A549 (cell line): ENCODE measurements around the gene ANKRD27. TPM values are rescaled to one million over a fixed set of nuclear protein-coding genes. Genes with fewer than 3 reads are reported as not detected.
"Not testable (repeated sequence)": the region's sequence is repeated elsewhere in the genome, so short reads cannot be mapped to it uniquely, and the experiment has no call there.

ENCODE experiments used
- ATAC-seq, 2 experiments: fragments of 200-7000 bp in 1 of 2; fragments of >200 bp in 1 of 2; cut with Nextera tagmentation in 1 of 2; cut with Tn5 transposase in 1 of 2; 3 replicates each; pipeline versions ENCODE4 v1.8.0 to v1.9.1; 2018 to 2020; ENCODE audit warnings: mild to moderate bottlenecking in 1 of 2, moderate library complexity in 1 of 2
- CTCF ChIA-PET: fragments of 300-600 bp; sonication (Branson Sonifier 250); formaldehyde crosslinking; extraction: SDS; loops from one replicate; lab custom pipeline; 2021; ENCODE audit warnings: antibody characterized with exemption, inconsistent platforms; lab: Yijun Ruan, JAX
- POLR2A ChIA-PET: fragments of 350-600 bp; formaldehyde crosslinking; extraction: SDS; loops from one replicate; lab custom pipeline; 2021; ENCODE audit warnings: antibody characterized with exemption, inconsistent platforms; lab: Yijun Ruan, JAX
- DNase-seq, 2 experiments: peaks; one replicate each; pipeline versions ENCODE4 v3.0.0 to v3.0.0-alpha.2; 2011 to 2016; ENCODE audit warnings: low read depth in 1 of 2, low spot score in 1 of 2
- FAIRE-seq: peaks from 2 replicates; lab custom pipeline; 2011; peaks lifted over from hg19 to GRCh38; lab: Jason Lieb, UNC
- H3K27ac ChIP-seq, 2 experiments: fragments of >200 bp; sonication (Bioruptor Twin); formaldehyde crosslinking; 3 replicates each; pipeline ENCODE4 v1.5.1; 2016 to 2017
- H3K4me1 ChIP-seq: fragments of >200 bp; sonication (Bioruptor Twin); formaldehyde crosslinking; 3 replicates; pipeline ENCODE4 v1.6.1; 2016
- H3K4me2 ChIP-seq: fragments of >200 bp; sonication (Bioruptor Twin); formaldehyde crosslinking; 3 replicates; pipeline ENCODE4 v1.6.1; 2016
- H3K4me3 ChIP-seq: fragments of >200 bp; sonication (Bioruptor Twin); formaldehyde crosslinking; 3 replicates; pipeline ENCODE4 v1.5.1; 2016
- H3K9me3 ChIP-seq: fragments of >200 bp; sonication (Bioruptor Twin); formaldehyde crosslinking; 3 replicates; pipeline ENCODE4 v1.6.1; 2016
- BCL3 ChIP-seq: fragments of >200 bp; sonication (Bioruptor Twin); formaldehyde crosslinking; IDR thresholded peaks from 3 replicates; pipeline ENCODE4 v1.6.1; 2016
- BHLHE40 ChIP-seq: IDR thresholded peaks from 2 replicates; pipeline ENCODE4 v1.6.1; 2012; ENCODE audit warnings: low read depth, low read length, inconsistent platforms
- CBX2 ChIP-seq: fragments of 200-600 bp; sonication (generic); IDR thresholded peaks from 2 replicates; pipeline ENCODE4 v1.6.1; 2016; ENCODE audit warnings: low read depth, mild to moderate bottlenecking, borderline replicate concordance
- CHD4 ChIP-seq: fragments of 200-600 bp; sonication (generic); IDR thresholded peaks from 2 replicates; pipeline ENCODE4 v1.6.1; 2016; ENCODE audit warnings: antibody characterized with exemption, mild to moderate bottlenecking, borderline replicate concordance
- EHMT2 ChIP-seq: fragments of 200-600 bp; sonication (generic); IDR thresholded peaks from 2 replicates; pipeline ENCODE4 v1.6.1; 2016; ENCODE audit warnings: antibody characterized with exemption, low read depth, mild to moderate bottlenecking, moderate library complexity
- EP300 ChIP-seq, 2 experiments: fragments of >200 bp; sonication (Bioruptor Twin); formaldehyde crosslinking; IDR thresholded peaks; 2 replicates in 1 of 2; 3 replicates in 1 of 2; pipeline ENCODE4 v1.6.1; 2016 to 2017
- FOSB ChIP-seq: fragments of 250-450 bp; sonication (Bioruptor Pico); IDR thresholded peaks from 2 replicates; pipeline ENCODE4 v1.5.0; 2020; ENCODE audit warnings: mild to moderate bottlenecking, moderate library complexity
- FOXS1 ChIP-seq: fragments of 250-450 bp; sonication (Bioruptor Pico); IDR thresholded peaks from 2 replicates; pipeline ENCODE4 v1.5.0; 2020; ENCODE audit warnings: mild to moderate bottlenecking, moderate library complexity
- HDAC2 ChIP-seq: fragments of 200-600 bp; sonication (generic); IDR thresholded peaks from 2 replicates; pipeline ENCODE4 v1.6.1; 2016
- HES2 ChIP-seq: fragments of >200 bp; sonication (Bioruptor Twin); formaldehyde crosslinking; IDR thresholded peaks from 2 replicates; pipeline ENCODE4 v1.6.1; 2016
- HEYL ChIP-seq: fragments of 250-450 bp; sonication (Bioruptor Pico); IDR thresholded peaks from 2 replicates; pipeline ENCODE4 v1.8.0; 2021; ENCODE audit warnings: mild to moderate bottlenecking, moderate library complexity
- HMGXB4 ChIP-seq: fragments of 250-450 bp; sonication (Bioruptor Pico); IDR thresholded peaks from 2 replicates; pipeline ENCODE4 v1.5.0; 2021; ENCODE audit warnings: mild to moderate bottlenecking, moderate library complexity, borderline replicate concordance
- JUNB ChIP-seq: fragments of >200 bp; sonication (Bioruptor Twin); formaldehyde crosslinking; IDR thresholded peaks from 2 replicates; pipeline ENCODE4 v1.6.1; 2016
- KDM1A ChIP-seq: fragments of 200-600 bp; sonication (generic); IDR thresholded peaks from 2 replicates; pipeline ENCODE4 v1.6.1; 2016; ENCODE audit warnings: low read depth, mild to moderate bottlenecking
- KDM5A ChIP-seq: fragments of 200-600 bp; sonication (generic); IDR thresholded peaks from 2 replicates; pipeline ENCODE4 v1.6.1; 2016; ENCODE audit warnings: antibody characterized with exemption, mild to moderate bottlenecking
- MAFK ChIP-seq: fragments of 450-650 bp; IDR thresholded peaks from 2 replicates; pipeline ENCODE4 v1.6.1; 2014; ENCODE audit not compliant: partially characterized antibody
- MAX ChIP-seq: IDR thresholded peaks from 2 replicates; pipeline ENCODE4 v1.6.1; 2012
- MAZ ChIP-seq: fragments of 150-350 bp; IDR thresholded peaks from 2 replicates; pipeline ENCODE4 v1.6.1; 2014; ENCODE audit warnings: antibody characterized with exemption, low read depth, low read length, borderline replicate concordance
- POLR2A ChIP-seq: IDR thresholded peaks from 2 replicates; pipeline ENCODE4 v1.6.1; 2012; ENCODE audit warnings: mild to moderate bottlenecking, low read length
- POLR2AphosphoS2 ChIP-seq: conservative IDR thresholded peaks from 2 replicates; pipeline ENCODE4 v1.6.1; 2012; ENCODE audit warnings: low read length, improper control_type of control experiment, inconsistent platforms
- RAD21 ChIP-seq, 2 experiments: fragments of >200 bp in 1 of 2; sonication (Bioruptor Twin) in 1 of 2; formaldehyde crosslinking in 1 of 2; IDR thresholded peaks in 1 of 2; conservative IDR thresholded peaks in 1 of 2; 2 replicates in 1 of 2; 3 replicates in 1 of 2; pipeline ENCODE4 v1.6.1; 2012 to 2018; ENCODE audit warnings: inconsistent platforms in 1 of 2
- SMC3 ChIP-seq: fragments of >200 bp; sonication (Bioruptor Twin); formaldehyde crosslinking; IDR thresholded peaks from 3 replicates; pipeline ENCODE4 v1.6.1; 2018; ENCODE audit warnings: inconsistent platforms
- SREBF2 ChIP-seq: fragments of 450-650 bp; IDR thresholded peaks from 2 replicates; pipeline ENCODE4 v1.6.1; 2014; ENCODE audit warnings: mild to moderate bottlenecking, moderate library complexity
- ZC3H11A ChIP-seq: fragments of 450-650 bp; IDR thresholded peaks from 2 replicates; pipeline ENCODE4 v1.6.1; 2014; ENCODE audit warnings: antibody characterized with exemption, mild to moderate bottlenecking
- ZNF302 ChIP-seq: fragments of 250-450 bp; sonication (Bioruptor Pico); IDR thresholded peaks from 2 replicates; pipeline ENCODE4 v1.9.0; 2021; ENCODE audit warnings: inconsistent platforms, mild to moderate bottlenecking, moderate library complexity
- ZSCAN20 ChIP-seq: fragments of 250-450 bp; sonication (Bioruptor Pico); IDR thresholded peaks from 2 replicates; pipeline ENCODE4 v1.8.0; 2022; ENCODE audit warnings: mild to moderate bottlenecking, moderate library complexity
- WGBS: methylation state at CpG from one replicate; pipeline ENCODE4 v1.1.6; 2017; ENCODE audit errors: missing lambda C conversion rate; 5-methylcytosine and 5-hydroxymethylcytosine counted together
- polyA plus RNA-seq, 4 experiments: library from polyadenylated mRNA; depleted of rRNA in 3 of 4; stranded (reverse); fragments of >200 nt; fragmentation: RNase III in 1 of 4; extraction: RNeasy Plus Mini Kit Qiagen cat#74134 plus additional on column Dnase treatment in 1 of 4; gene quantifications; 2 replicates in 3 of 4; 3 replicates in 1 of 4; pipeline ENCODE4 v1.2.3, GENCODE V29; 2011 to 2017
- TF ChIP-seq, protein P1 (sequence below): fragments of 150-350 bp; IDR thresholded peaks from 2 replicates; pipeline ENCODE4 v1.6.1; 2014; ENCODE audit warnings: low read depth, mild to moderate bottlenecking, low read length
- TF ChIP-seq, protein P2 (sequence below): fragments of 250-450 bp; sonication (Bioruptor Pico); IDR thresholded peaks from 2 replicates; pipeline ENCODE4 v1.5.0; 2020; ENCODE audit warnings: low read depth, mild to moderate bottlenecking, moderate library complexity

Gene ANKRD27
- polyA plus RNA-seq, 2 of the 4 experiments (the other 2 are of a cell fraction), result 23.1 to 60.8 TPM

DNA sequence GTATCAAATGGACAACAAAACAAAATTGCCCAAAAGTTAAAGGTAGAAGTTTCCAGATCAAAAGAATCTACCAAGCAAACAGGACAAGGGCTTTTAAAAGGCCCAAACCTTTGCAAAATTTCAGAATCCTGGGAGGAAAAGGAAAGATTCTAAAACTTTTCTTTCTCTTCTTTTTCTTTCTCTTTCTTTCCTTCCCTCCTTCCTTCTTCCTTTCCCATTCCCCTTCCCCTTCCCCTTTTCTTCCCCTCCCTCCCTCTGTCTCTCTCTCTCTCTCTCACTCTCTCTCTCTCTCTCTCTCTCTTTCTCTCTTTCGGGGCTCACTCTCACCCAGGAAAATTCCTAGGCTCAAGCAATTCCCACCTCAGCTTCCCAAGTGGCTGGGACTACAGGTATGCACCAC is 98.2 kb downstream of the ANKRD27 start:
- H3K27ac ChIP-seq, result no peak overlapping the region
- H3K4me1 ChIP-seq, result peaks cover 6% of the 10 kb centered on the region
- DNase-seq (no peak), FAIRE-seq (no peak), ATAC-seq (no peak)
- WGBS, result 63% methylated on average over 1 of the region's 1 CpG
- H3K4me2 ChIP-seq, result no peak overlapping the region
- H3K4me3 ChIP-seq, result no peak overlapping the region
- H3K9me3 ChIP-seq, result no peaks in the 10 kb centered on the region
- ChIA-PET CTCF (interaction anchor here (1.0 to 9.3 kb wide), 3 partner anchors 122 to 1894 kb away, joined by 3 to 182 read pairs (median 4); no protein-coding TSS in a partner anchor), POLR2A (no interaction called here)
- no peak for TF ChIP-seq KDM1A
- TF ChIP-seq RAD21 (conservative IDR thresholded peaks at IDR 0.05 in 1 of 2, IDR thresholded peaks at IDR 0.05 in 1 of 2), result no peak
- no peak for TF ChIP-seq CHD4
- no peak for TF ChIP-seq BHLHE40
- no peak for TF ChIP-seq POLR2AphosphoS2
- no peak for TF ChIP-seq CBX2
- TF ChIP-seq, protein P1, sequence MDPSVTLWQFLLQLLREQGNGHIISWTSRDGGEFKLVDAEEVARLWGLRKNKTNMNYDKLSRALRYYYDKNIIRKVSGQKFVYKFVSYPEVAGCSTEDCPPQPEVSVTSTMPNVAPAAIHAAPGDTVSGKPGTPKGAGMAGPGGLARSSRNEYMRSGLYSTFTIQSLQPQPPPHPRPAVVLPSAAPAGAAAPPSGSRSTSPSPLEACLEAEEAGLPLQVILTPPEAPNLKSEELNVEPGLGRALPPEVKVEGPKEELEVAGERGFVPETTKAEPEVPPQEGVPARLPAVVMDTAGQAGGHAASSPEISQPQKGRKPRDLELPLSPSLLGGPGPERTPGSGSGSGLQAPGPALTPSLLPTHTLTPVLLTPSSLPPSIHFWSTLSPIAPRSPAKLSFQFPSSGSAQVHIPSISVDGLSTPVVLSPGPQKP, result no peak
- TF ChIP-seq HES2, result no peak
- TF ChIP-seq EP300 (IDR thresholded peaks at IDR 0.05), result no peak
- TF ChIP-seq ZNF302 (CRISPR knock-in tag), result no peak
- no peak for TF ChIP-seq MAZ
- no peak for TF ChIP-seq MAX
- no peak for TF ChIP-seq JUNB
- no peak for TF ChIP-seq HEYL

DNA sequence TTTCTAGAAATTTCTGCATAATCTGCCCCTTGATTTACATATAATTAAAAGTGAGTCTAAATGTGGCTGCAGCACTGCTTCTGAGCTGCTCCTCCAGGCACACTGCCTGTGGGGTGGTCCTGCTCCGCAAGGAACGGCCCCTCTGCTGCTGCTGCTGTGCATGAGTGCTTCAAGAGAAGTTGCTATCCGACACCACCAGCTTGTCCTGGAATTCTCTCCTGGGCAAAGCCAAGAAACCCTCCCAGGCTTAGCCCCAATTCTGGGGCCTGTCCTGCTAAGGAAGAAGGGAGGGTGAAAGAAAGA is 101.5 kb downstream of the ANKRD27 start:
- H3K27ac ChIP-seq, result no peak overlapping the region
- no peak for FAIRE-seq
- 84% methylated on average over 3 of the region's 3 CpGs for WGBS
- no peak overlapping the region for H3K4me2 ChIP-seq
- no peaks in the 10 kb centered on the region for H3K9me3 ChIP-seq
- H3K4me1 ChIP-seq, result peaks cover 4% of the 10 kb centered on the region; the same call in 2 of the 3 replicates
- no peak overlapping the region for H3K4me3 ChIP-seq
- ChIA-PET POLR2A (no interaction called here), CTCF (interaction anchor here (0.6 to 9.3 kb wide), 14 partner anchors 15 to 1906 kb away, joined by 3 to 182 read pairs (median 4); no protein-coding TSS in a partner anchor)
- no peak for DNase-seq
- TF ChIP-seq HMGXB4 (no peak), SMC3 (no peak), POLR2A (no peak), MAFK (no peak), ZC3H11A (no peak), HDAC2 (no peak), FOXS1 (CRISPR knock-in tag) (no peak), ZSCAN20 (CRISPR knock-in tag) (no peak), RAD21 (conservative IDR thresholded peaks at IDR 0.05 in 1 of 2, IDR thresholded peaks at IDR 0.05 in 1 of 2) (no peak), KDM5A (no peak), SREBF2 (no peak), BCL3 (no peak), FOSB (CRISPR knock-in tag) (no peak), EHMT2 (no peak)
- TF ChIP-seq, protein P2, sequence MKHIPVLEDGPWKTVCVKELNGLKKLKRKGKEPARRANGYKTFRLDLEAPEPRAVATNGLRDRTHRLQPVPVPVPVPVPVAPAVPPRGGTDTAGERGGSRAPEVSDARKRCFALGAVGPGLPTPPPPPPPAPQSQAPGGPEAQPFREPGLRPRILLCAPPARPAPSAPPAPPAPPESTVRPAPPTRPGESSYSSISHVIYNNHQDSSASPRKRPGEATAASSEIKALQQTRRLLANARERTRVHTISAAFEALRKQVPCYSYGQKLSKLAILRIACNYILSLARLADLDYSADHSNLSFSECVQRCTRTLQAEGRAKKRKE (CRISPR knock-in tag), result no peak
- TF ChIP-seq, protein P1, result no peak
- ATAC-seq, result no peak

- H3K27ac ChIP-seq, H3K4me2 ChIP-seq, H3K4me1 ChIP-seq, H3K4me3 ChIP-seq, DNase-seq, POLR2A ChIA-PET, ATAC-seq, H3K9me3 ChIP-seq, FAIRE-seq: not testable (repeated sequence)
- WGBS, result 73% methylated on average over 21 of the region's 21 CpGs
- CTCF ChIA-PET, result interaction anchor here (0.6 to 9.3 kb wide), 18 partner anchors 15 to 1906 kb away, joined by 3 to 182 read pairs (median 4); no protein-coding TSS in a partner anchor
These were observed 102.1 kb downstream of the ANKRD27 start for GRCh38 chr19:32572700-32573491.
